A375 (cell line): Measurements from ENCODE around the gene CLDN9. TPM values are rescaled to one million over a fixed set of nuclear protein-coding genes. Genes with fewer than 3 reads are reported as not detected.

Source experiments
- small RNA-seq: library from RNA; depleted of rRNA; stranded (forward); fragments of <200 nt; gene quantifications from one replicate; pipeline ENCODE3, GENCODE V24; 2014
- total RNA-seq: library from RNA; depleted of rRNA; stranded (reverse); fragments of >200 nt; shearing (Covaris generic); gene quantifications from 2 replicates; pipeline ENCODE4 v1.2.3, GENCODE V29; 2014; rRNA removed

Gene CLDN9
- not detected in 2 replicates for total RNA-seq

GRCh38 chr16:3012828-3013420 lies at the start of gene CLDN9:
CLDN9 (plus strand) TSS chr16:3012923; CDS start chr16:3013363, 440 bp downstream.

GRCh38 chr16:2963723-2964474 lies 48.8 kb upstream of the CLDN9 start, which contains the start of gene KREMEN2:
KREMEN2 (plus strand) TSS chr16:2964275; CDS start chr16:2964521, 246 bp downstream.

GRCh38 chr16:2968738-2969544 lies 43.8 kb upstream of the CLDN9 start, which contains the start of gene PAQR4:
PAQR4 (plus strand) TSS chr16:2969348; CDS start chr16:2969675, 327 bp downstream.

GRCh38 chr16:2980227-2981176 lies 32.2 kb upstream of the CLDN9 start, which contains the start of gene PKMYT1:
PKMYT1 (minus strand) TSS chr16:2980446; CDS start chr16:2979657, 789 bp downstream.

GRCh38 chr16:3017794-3018506 lies 5.2 kb downstream of the CLDN9 start, which contains the start of gene CLDN6:
CLDN6 (minus strand) TSS chr16:3018183; CDS start chr16:3016021, 2,162 bp downstream.

GRCh38 chr16:3020247-3020603 lies 7.5 kb downstream of the CLDN9 start, which contains the start of gene TNFRSF12A:
TNFRSF12A (plus strand) TSS chr16:3020368; CDS start chr16:3020398, 30 bp downstream.

GRCh38 chr16:3023669-3024478 lies 11.2 kb downstream of the CLDN9 start, which contains the start of the genes HCFC1R1 and THOC6:
HCFC1R1 (minus strand) TSS chr16:3023942; CDS start chr16:3023941, 1 bp downstream.
THOC6 (plus strand) TSS chr16:3024035; CDS start chr16:3024327, 292 bp downstream.

GRCh38 chr16:3036726-3037315 lies 24.1 kb downstream of the CLDN9 start, which contains the start of gene BICDL2:
BICDL2 (minus strand) TSS chr16:3036944; CDS start chr16:3035496, 1,448 bp downstream.

GRCh38 chr16:3045758-3046640 lies 33.3 kb downstream of the CLDN9 start, which contains the start of gene MMP25:
MMP25 (plus strand) TSS chr16:3046561; CDS start chr16:3046918, 357 bp downstream.

Small RNA genes within 50 kb of the gene (small RNA-seq; reads per million reads assigned to genes)
- gene LINC00514 = not detected

Other genes starting within 250 kb of the CLDN9 start
- gene ELOB, start 235.6 kb upstream of the CLDN9 start, total RNA-seq = 281 and 333 TPM in 2 replicates
- 12.7 and 14.9 TPM in 2 replicates for gene PRSS33, start 225.4 kb upstream of the CLDN9 start, total RNA-seq
- gene PRSS41, start 214.5 kb upstream of the CLDN9 start, total RNA-seq = not detected in 2 replicates
- gene PRSS21, start 195.7 kb upstream of the CLDN9 start, total RNA-seq = not detected in 2 replicates
- 0.45 TPM in 1 of 2 replicates, not detected in the other for gene ZG16B, start 182.6 kb upstream of the CLDN9 start, total RNA-seq
- gene PRSS22, start 154.8 kb upstream of the CLDN9 start, total RNA-seq = not detected in 2 replicates
- gene FLYWCH2, start 129.7 kb upstream of the CLDN9 start, total RNA-seq = 68.2 and 79.2 TPM in 2 replicates
- gene FLYWCH1, start 101.0 kb upstream of the CLDN9 start, total RNA-seq = 41.3 and 52.4 TPM in 2 replicates
- gene KREMEN2, start 48.6 kb upstream of the CLDN9 start, total RNA-seq = 2.4 and 4.1 TPM in 2 replicates
- gene PAQR4, start 43.6 kb upstream of the CLDN9 start, total RNA-seq = 53.7 and 63.3 TPM in 2 replicates
- gene PKMYT1, start 32.5 kb upstream of the CLDN9 start, total RNA-seq = 43.6 and 56.7 TPM in 2 replicates
- gene CLDN6, start 5.3 kb downstream of the CLDN9 start, total RNA-seq = not detected in 2 replicates
- 716 and 822 TPM in 2 replicates for gene TNFRSF12A, start 7.4 kb downstream of the CLDN9 start, total RNA-seq
- gene HCFC1R1, start 11.0 kb downstream of the CLDN9 start, total RNA-seq = 126 and 144 TPM in 2 replicates
- 63.8 and 65.4 TPM in 2 replicates for gene THOC6, start 11.1 kb downstream of the CLDN9 start, total RNA-seq
- gene BICDL2, start 24.0 kb downstream of the CLDN9 start, total RNA-seq = not detected in 2 replicates
- 0.16 and 0.75 TPM in 2 replicates for gene MMP25, start 33.6 kb downstream of the CLDN9 start, total RNA-seq
- gene IL32, start 52.7 kb downstream of the CLDN9 start, total RNA-seq = 2.2 TPM in 1 of 2 replicates, not detected in the other
- 0.26 and 2.2 TPM in 2 replicates for gene ZSCAN10, start 86.4 kb downstream of the CLDN9 start, total RNA-seq
- gene ZNF205, start 99.7 kb downstream of the CLDN9 start, total RNA-seq = 16.9 and 18.4 TPM in 2 replicates
- 5.2 and 6.7 TPM in 2 replicates for gene ZNF213, start 122.1 kb downstream of the CLDN9 start, total RNA-seq
- gene OR1F1, start 175.3 kb downstream of the CLDN9 start, total RNA-seq = not detected in 2 replicates
- 14.2 and 15.4 TPM in 2 replicates for gene ZNF200, start 222.2 kb downstream of the CLDN9 start, total RNA-seq
- 0.38 TPM in 1 of 2 replicates, not detected in the other for gene MEFV, start 243.7 kb downstream of the CLDN9 start, total RNA-seq